Smooth muscle cell (in vitro differentiated cells): ENCODE data around the gene PTGER1. TPM values are rescaled to one million over a fixed set of nuclear protein-coding genes. Genes with fewer than 3 reads are reported as not detected.

Experiments used
- DNase-seq: peaks from one replicate; lab custom pipeline; 2025; ENCODE audit not compliant: unreplicated experiment; lab: John Stamatoyannopoulos, UW
- H2AFZ ChIP-seq: fragments of 200-600 bp; sonication (generic); 2 replicates; pipeline ENCODE4 v1.6.0; 2016; ENCODE audit warnings: antibody characterized with exemption, low read depth, mild to moderate bottlenecking
- H3F3A ChIP-seq: fragments of 200-600 bp; sonication (generic); 2 replicates; pipeline ENCODE4 v1.6.0; 2017; ENCODE audit warnings: antibody characterized with exemption, low read depth
- H3K27ac ChIP-seq: fragments of 200-600 bp; sonication (generic); 2 replicates; pipeline ENCODE4 v1.5.1; 2016; ENCODE audit warnings: low read depth, mild to moderate bottlenecking
- H3K27me3 ChIP-seq: fragments of 200-600 bp; sonication (generic); 2 replicates; pipeline ENCODE4 v1.6.1; 2016; ENCODE audit warnings: low read depth, mild to moderate bottlenecking
- H3K36me3 ChIP-seq: fragments of 200-600 bp; sonication (generic); 2 replicates; pipeline ENCODE4 v1.5.1; 2016; ENCODE audit warnings: low read depth
- H3K4me1 ChIP-seq: fragments of 200-600 bp; sonication (generic); 2 replicates; pipeline ENCODE4 v1.5.1; 2016; ENCODE audit warnings: low read depth
- H3K4me2 ChIP-seq: fragments of 200-600 bp; sonication (generic); 2 replicates; pipeline ENCODE4 v1.6.0; 2016; ENCODE audit warnings: mild to moderate bottlenecking
- H3K4me3 ChIP-seq: fragments of 200-600 bp; sonication (generic); 2 replicates; pipeline ENCODE4 v1.5.1; 2016; ENCODE audit warnings: mild to moderate bottlenecking
- H3K79me2 ChIP-seq: fragments of 200-600 bp; sonication (generic); 2 replicates; pipeline ENCODE4 v1.6.0; 2016; ENCODE audit warnings: low read depth, mild to moderate bottlenecking
- H3K9ac ChIP-seq: fragments of 200-600 bp; sonication (generic); 2 replicates; pipeline ENCODE4 v1.6.0; 2016; ENCODE audit warnings: low read depth
- H3K9me3 ChIP-seq: fragments of 200-600 bp; sonication (generic); replicated peaks from 2 replicates; pipeline ENCODE4 v1.5.1; 2016; ENCODE audit warnings: low read depth
- H4K20me1 ChIP-seq: fragments of 200-600 bp; sonication (generic); 2 replicates; pipeline ENCODE4 v1.6.0; 2016; ENCODE audit warnings: low read depth
- CTCF ChIP-seq: fragments of 200-600 bp; sonication (generic); IDR thresholded peaks from 2 replicates; pipeline ENCODE4 v1.5.1; 2017; ENCODE audit warnings: borderline replicate concordance, mild to moderate bottlenecking, antibody characterized with exemption; ENCODE audit not compliant: insufficient read depth, poor library complexity, severe bottlenecking
- WGBS: methylation state at CpG from one replicate; pipeline ENCODE4 v1.1.7; 2016; ENCODE audit warnings: low lambda C conversion rate; 5-methylcytosine and 5-hydroxymethylcytosine counted together
- polyA plus RNA-seq: library from polyadenylated mRNA; unstranded; fragments of >200 nt; fragmentation: Nextera tagmentation; extraction: Ambion mirVana; gene quantifications from 2 replicates; pipeline ENCODE4 v1.2.1, GENCODE V29; 2016
- total RNA-seq: library from RNA; depleted of rRNA; stranded (reverse); fragments of >200 nt; gene quantifications from 2 replicates; pipeline ENCODE4 v1.2.3, GENCODE V29; 2014

PTGER1 gene
- total and polyA plus RNA-seq, 2 experiments from 2014 or later = 0.27 to 1.0 TPM

DNA sequence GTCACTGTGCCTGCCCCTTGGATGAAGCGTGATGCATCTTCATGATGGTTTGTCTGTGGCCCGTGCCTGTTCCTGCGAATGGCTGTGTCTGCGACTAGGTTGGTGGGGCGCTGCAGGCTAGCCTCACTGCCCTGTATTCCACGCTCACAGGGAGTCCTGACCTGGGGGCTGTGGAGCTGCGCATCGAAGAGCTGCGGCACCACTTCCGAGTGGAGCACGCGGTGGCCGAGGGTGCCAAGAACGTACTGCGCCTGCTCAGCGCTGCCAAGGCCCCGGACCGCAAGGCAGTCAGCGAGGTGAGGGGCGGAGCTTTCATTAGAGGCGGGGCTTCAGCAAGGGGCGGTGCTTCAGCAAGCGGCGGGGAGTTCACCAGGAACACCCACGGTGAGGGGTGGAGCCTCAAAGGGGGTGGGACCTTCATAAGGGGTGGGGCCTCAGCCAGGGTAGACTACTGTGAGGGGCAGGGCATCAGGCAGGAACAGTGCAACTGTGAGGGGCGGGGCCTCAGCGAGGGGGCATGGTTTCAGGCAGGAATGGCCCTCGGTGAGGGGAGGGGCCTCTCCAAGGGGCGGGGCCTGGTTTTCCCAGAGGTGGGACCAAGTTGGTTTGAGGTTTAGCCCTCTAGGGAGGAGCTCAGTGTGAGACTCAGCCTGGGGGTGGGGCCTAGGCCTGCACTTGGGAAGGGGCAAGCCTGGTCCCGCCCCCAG is 24.8 kb downstream of the PTGER1 start:
- Histone ChIP-seq H3K9me3 (no peaks in the 10 kb centered on the region), H3K4me2 (no peak overlapping the region), H3K79me2 (no peaks in the 10 kb centered on the region), H3K36me3 (no peaks in the 10 kb centered on the region), H3K27ac (no peak overlapping the region), H3K4me1 (no peaks in the 10 kb centered on the region), H3F3A (no peaks in the 10 kb centered on the region), H2AFZ (no peak overlapping the region), H3K9ac (no peak overlapping the region), H3K27me3 (no peaks in the 10 kb centered on the region), H4K20me1 (no peaks in the 10 kb centered on the region), H3K4me3 (no peak overlapping the region)
- WGBS = 97% methylated on average over 17 of the region's 30 CpGs
- TF ChIP-seq CTCF = no peak
- no peak for DNase-seq

GRCh38 chr19:14449321-14449720 is 25.8 kb downstream of the PTGER1 start:
- Histone ChIP-seq H3K9me3 (no peaks in the 10 kb centered on the region), H3K36me3 (no peaks in the 10 kb centered on the region), H2AFZ (no peak overlapping the region), H3K79me2 (no peaks in the 10 kb centered on the region), H4K20me1 (no peaks in the 10 kb centered on the region), H3K4me1 (no peaks in the 10 kb centered on the region), H3K4me2 (no peak overlapping the region), H3K27me3 (no peaks in the 10 kb centered on the region), H3K27ac (no peak overlapping the region), H3K4me3 (no peak overlapping the region), H3F3A (no peaks in the 10 kb centered on the region), H3K9ac (no peak overlapping the region)
- no peak for DNase-seq
- 82% methylated on average over 6 of the region's 6 CpGs for WGBS
- no peak for TF ChIP-seq CTCF

DNA sequence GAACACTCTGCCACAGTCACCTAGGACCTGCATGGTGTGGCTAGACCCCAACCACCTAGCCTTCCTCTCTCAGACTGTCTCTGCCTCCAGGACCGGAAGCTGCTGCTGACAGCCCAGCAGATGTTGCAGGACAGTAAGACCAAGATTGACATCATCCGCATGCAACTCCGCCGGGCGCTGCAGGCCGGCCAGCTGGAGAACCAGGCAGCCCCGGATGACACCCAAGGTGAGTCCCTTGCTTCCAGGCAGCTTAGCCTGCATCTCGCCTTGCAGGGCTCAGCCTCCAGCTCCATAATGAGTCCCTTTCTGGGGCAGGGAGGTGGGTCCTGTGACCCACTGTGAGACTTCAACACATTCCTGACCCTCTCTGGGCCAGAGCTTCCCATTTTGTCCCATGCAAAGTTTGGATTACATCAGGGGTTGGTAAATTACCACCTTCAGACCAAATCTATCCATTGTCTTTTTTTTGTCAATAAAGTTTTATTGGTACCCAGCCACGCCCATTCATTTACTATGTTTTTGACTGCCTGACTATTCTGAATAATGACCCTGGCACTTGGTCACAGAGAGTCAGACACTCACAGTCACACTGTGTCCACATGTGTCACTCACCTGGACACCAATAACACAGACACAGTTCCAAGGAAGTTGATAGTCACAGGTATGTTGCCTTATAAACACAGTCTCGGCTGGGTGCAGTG is 28.7 kb downstream of the PTGER1 start:
- H2AFZ ChIP-seq = no peak overlapping the region
- no peak overlapping the region for H3K4me3 ChIP-seq
- H3K27me3 ChIP-seq = no peaks in the 10 kb centered on the region
- no peak overlapping the region for H3K4me2 ChIP-seq
- H3K9me3 ChIP-seq = no peaks in the 10 kb centered on the region
- no peaks in the 10 kb centered on the region for H3K79me2 ChIP-seq
- no peaks in the 10 kb centered on the region for H3K36me3 ChIP-seq
- H3K4me1 ChIP-seq = no peaks in the 10 kb centered on the region
- 92% methylated on average over 10 of the region's 10 CpGs for WGBS
- no peak overlapping the region for H3K27ac ChIP-seq
- H3K9ac ChIP-seq = no peak overlapping the region
- TF ChIP-seq CTCF = no peak
- no peaks in the 10 kb centered on the region for H3F3A ChIP-seq
- DNase-seq = no peak
- no peaks in the 10 kb centered on the region for H4K20me1 ChIP-seq
